ENCODE data around the gene MAML3. TPM values are rescaled to one million over a fixed set of nuclear protein-coding genes. Genes with fewer than 3 reads are reported as not detected.

Gene MAML3
- total RNA-seq, 1 experiment from 2014 or later: 0.89 TPM

DNA sequence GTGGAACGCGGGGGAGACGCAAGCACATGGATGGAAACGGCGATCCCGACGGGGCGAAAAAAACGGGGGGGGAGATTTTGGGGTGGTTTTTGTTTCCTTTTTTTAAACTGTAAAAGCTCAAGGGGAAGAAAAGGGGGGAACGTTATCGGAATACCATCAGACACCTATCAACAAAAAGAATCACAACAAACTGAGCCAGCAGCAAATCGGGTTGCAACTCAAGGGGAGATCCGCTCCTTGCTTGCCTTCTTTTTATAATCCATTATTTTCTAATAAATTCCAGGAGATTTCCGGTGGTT is 616 bp downstream of the MAML3 start:
- no peaks in the 10 kb centered on the region for H3K9me3 Mint-ChIP-seq (ENCODE audit: unreplicated experiment)
- no peaks in the 10 kb centered on the region for H3K27me3 Mint-ChIP-seq (ENCODE audit: insufficient read depth, unreplicated experiment)
- ChIA-PET POLR2A (interaction anchor here (0.7 to 5.1 kb wide), 32 partner anchors 9 to 501 kb away, joined by 3 to 82 read pairs (median 4); partner anchors contain the start of genes MGST2 and SCOC), CTCF (interaction anchor here (0.7 to 1.4 kb wide), 7 partner anchors 85 to 577 kb away, joined by 3 to 8 read pairs (median 4); no protein-coding TSS in a partner anchor)
- TF ChIP-seq, protein P1, sequence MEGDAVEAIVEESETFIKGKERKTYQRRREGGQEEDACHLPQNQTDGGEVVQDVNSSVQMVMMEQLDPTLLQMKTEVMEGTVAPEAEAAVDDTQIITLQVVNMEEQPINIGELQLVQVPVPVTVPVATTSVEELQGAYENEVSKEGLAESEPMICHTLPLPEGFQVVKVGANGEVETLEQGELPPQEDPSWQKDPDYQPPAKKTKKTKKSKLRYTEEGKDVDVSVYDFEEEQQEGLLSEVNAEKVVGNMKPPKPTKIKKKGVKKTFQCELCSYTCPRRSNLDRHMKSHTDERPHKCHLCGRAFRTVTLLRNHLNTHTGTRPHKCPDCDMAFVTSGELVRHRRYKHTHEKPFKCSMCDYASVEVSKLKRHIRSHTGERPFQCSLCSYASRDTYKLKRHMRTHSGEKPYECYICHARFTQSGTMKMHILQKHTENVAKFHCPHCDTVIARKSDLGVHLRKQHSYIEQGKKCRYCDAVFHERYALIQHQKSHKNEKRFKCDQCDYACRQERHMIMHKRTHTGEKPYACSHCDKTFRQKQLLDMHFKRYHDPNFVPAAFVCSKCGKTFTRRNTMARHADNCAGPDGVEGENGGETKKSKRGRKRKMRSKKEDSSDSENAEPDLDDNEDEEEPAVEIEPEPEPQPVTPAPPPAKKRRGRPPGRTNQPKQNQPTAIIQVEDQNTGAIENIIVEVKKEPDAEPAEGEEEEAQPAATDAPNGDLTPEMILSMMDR (IDR thresholded peaks at IDR 0.05; ENCODE audit: unreplicated experiment): no peak
- peak overlapping the region; percentile 86 for H3K27ac Mint-ChIP-seq (ENCODE audit: low read depth, unreplicated experiment)
- peak overlapping the region; percentile 95 for H3K4me3 Mint-ChIP-seq (ENCODE audit: unreplicated experiment)
- intact Hi-C loops (cut with micrococcal nuclease): loop anchor here (1.0 to 5.0 kb wide), 6 partner anchors 56 to 551 kb away; no protein-coding TSS in a partner anchor
- no peaks in the 10 kb centered on the region for H3K4me1 Mint-ChIP-seq (ENCODE audit: insufficient read depth, unreplicated experiment)
- H3K36me3 Mint-ChIP-seq (ENCODE audit: insufficient read depth, unreplicated experiment): no peaks in the 10 kb centered on the region
- DNase-seq (ENCODE audit: unreplicated experiment): no peak
- BruUV-seq (replicated peaks): no TSS peak

DNA sequence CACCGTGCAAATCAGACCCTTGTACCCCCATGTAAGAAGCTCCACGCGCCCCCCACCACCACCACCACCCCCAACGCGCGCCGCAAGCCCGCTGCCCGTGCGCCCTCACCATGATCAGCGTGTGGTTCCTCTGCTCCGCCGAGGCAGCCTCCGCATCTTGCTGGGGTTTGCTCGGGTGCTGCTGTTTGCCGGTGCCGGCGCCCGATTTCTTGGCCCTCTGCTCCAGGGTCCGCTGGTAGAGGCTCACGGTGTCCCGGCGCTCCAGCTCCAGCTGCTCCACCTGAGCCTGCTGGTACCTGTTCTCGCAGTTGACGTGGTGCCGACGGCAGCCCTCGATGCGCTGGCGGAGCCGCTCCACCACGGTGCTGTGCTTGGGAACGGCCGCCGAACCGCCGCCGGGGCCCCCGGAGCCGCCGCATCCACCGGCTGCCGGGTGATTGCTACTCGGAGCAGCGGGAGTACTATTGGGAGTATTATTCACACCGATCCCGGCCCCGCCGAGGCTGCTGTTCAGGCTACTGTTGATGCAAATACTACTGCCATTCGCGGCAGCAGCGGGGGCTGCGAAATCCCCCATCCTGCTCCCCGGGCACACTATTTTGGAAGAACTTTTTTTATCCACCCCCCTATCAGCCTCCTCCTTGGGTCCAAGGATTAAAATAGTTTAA is 1.1 kb downstream of the MAML3 start:
- H3K4me1 Mint-ChIP-seq (ENCODE audit: insufficient read depth, unreplicated experiment): no peaks in the 10 kb centered on the region
- ChIA-PET CTCF (interaction anchor here (0.6 to 1.6 kb wide), 15 partner anchors 9 to 560 kb away, joined by 3 to 8 read pairs (median 3); no protein-coding TSS in a partner anchor), POLR2A (interaction anchor here (0.7 to 5.1 kb wide), 30 partner anchors 10 to 624 kb away, joined by 3 to 82 read pairs (median 6); partner anchors contain the start of genes MGST2, SCOC and SETD7)
- H3K9me3 Mint-ChIP-seq (ENCODE audit: unreplicated experiment): no peaks in the 10 kb centered on the region
- DNase-seq (ENCODE audit: unreplicated experiment): peak; percentile 43
- intact Hi-C loops (cut with micrococcal nuclease): loop anchor here (1.0 to 5.0 kb wide), 6 partner anchors 56 to 551 kb away; no protein-coding TSS in a partner anchor
- peak overlapping the region; percentile 86 for H3K27ac Mint-ChIP-seq (ENCODE audit: low read depth, unreplicated experiment)
- no TSS peak for BruUV-seq (replicated peaks)
- TF ChIP-seq, protein P1 (IDR thresholded peaks at IDR 0.05; ENCODE audit: unreplicated experiment): no peak
- peak overlapping the region; percentile 95 for H3K4me3 Mint-ChIP-seq (ENCODE audit: unreplicated experiment)
- no peaks in the 10 kb centered on the region for H3K36me3 Mint-ChIP-seq (ENCODE audit: insufficient read depth, unreplicated experiment)
- H3K27me3 Mint-ChIP-seq (ENCODE audit: insufficient read depth, unreplicated experiment): no peaks in the 10 kb centered on the region

- H3K36me3 Mint-ChIP-seq (ENCODE audit: insufficient read depth, unreplicated experiment): no peaks in the 10 kb centered on the region
- DNase-seq (ENCODE audit: unreplicated experiment): no peak
- no TSS peak for BruUV-seq (replicated peaks)
- POLR2A ChIA-PET: interaction anchor here (0.6 to 5.1 kb wide), 22 partner anchors 35 to 624 kb away, joined by 3 to 82 read pairs (median 12); partner anchors contain the start of genes MGST2, SETD7 and TBC1D9
- CTCF ChIA-PET: interaction anchor here (0.6 to 1.6 kb wide), 11 partner anchors 10 to 502 kb away, joined by 3 to 8 read pairs (median 3); no protein-coding TSS in a partner anchor
- H3K4me3 Mint-ChIP-seq (ENCODE audit: unreplicated experiment): peak overlapping the region; percentile 95
- intact Hi-C loops (cut with micrococcal nuclease): loop anchor here (5.0 kb wide), 4 partner anchors 55 to 550 kb away; no protein-coding TSS in a partner anchor
- H3K4me1 Mint-ChIP-seq (ENCODE audit: insufficient read depth, unreplicated experiment): no peaks in the 10 kb centered on the region
- H3K9me3 Mint-ChIP-seq (ENCODE audit: unreplicated experiment): no peaks in the 10 kb centered on the region
- H3K27me3 Mint-ChIP-seq (ENCODE audit: insufficient read depth, unreplicated experiment): no peaks in the 10 kb centered on the region
- TF ChIP-seq, protein P1 (IDR thresholded peaks at IDR 0.05; ENCODE audit: unreplicated experiment): peak; percentile 16
- no peak overlapping the region for H3K27ac Mint-ChIP-seq (ENCODE audit: low read depth, unreplicated experiment)
These were observed 1.8 kb downstream of the MAML3 start for GRCh38 chr4:140152013-140152703.

DNA sequence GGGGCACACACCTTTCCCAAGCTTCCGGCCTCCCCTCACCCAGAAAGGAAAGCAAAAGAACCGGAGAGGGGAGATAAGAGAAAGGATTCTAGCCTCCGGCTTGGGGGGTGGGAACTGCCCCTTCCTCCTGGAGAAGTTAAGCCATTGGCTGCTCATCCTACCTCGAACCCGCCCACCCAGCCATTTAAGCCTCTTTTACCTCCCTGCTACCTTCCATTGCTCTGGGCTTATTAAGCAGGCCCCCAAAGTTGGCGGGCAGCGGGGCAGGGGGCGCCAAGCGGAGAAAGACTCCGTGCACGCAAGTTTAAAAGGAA is 2.3 kb downstream of the MAML3 start:
- ChIA-PET CTCF (interaction anchor here (0.7 to 1.6 kb wide), 4 partner anchors 11 to 494 kb away, joined by 3 to 7 read pairs (median 4); no protein-coding TSS in a partner anchor), POLR2A (interaction anchor here (0.6 to 5.1 kb wide), 15 partner anchors 82 to 605 kb away, joined by 3 to 82 read pairs (median 9); partner anchors contain the start of genes MGST2, SETD7 and TBC1D9)
- H3K9me3 Mint-ChIP-seq (ENCODE audit: unreplicated experiment): no peaks in the 10 kb centered on the region
- H3K27me3 Mint-ChIP-seq (ENCODE audit: insufficient read depth, unreplicated experiment): no peaks in the 10 kb centered on the region
- H3K27ac Mint-ChIP-seq (ENCODE audit: low read depth, unreplicated experiment): no peak overlapping the region
- intact Hi-C loops (cut with micrococcal nuclease): loop anchor here (1.0 to 5.0 kb wide), 5 partner anchors 54 to 549 kb away; no protein-coding TSS in a partner anchor
- H3K36me3 Mint-ChIP-seq (ENCODE audit: insufficient read depth, unreplicated experiment): no peaks in the 10 kb centered on the region
- no peaks in the 10 kb centered on the region for H3K4me1 Mint-ChIP-seq (ENCODE audit: insufficient read depth, unreplicated experiment)
- TF ChIP-seq, protein P1 (IDR thresholded peaks at IDR 0.05; ENCODE audit: unreplicated experiment): no peak
- peak overlapping the region; percentile 95 for H3K4me3 Mint-ChIP-seq (ENCODE audit: unreplicated experiment)
- BruUV-seq (replicated peaks): no TSS peak
- peak; percentile 90 for DNase-seq (ENCODE audit: unreplicated experiment)
